ENCODE measurements around the gene MACROH2A1. TPM values are rescaled to one million over a fixed set of nuclear protein-coding genes. Genes with fewer than 3 reads are reported as not detected.
A peak's percentile ranks its signal among the peaks of the same experiment; 100 is the strongest.

The MACROH2A1 gene
- total and polyA plus RNA-seq, 9 of the 15 experiments (the other 6 are each of a cell fraction or from before 2014, with no cell fraction given) = 44.9 to 289 (median 193) TPM

DNA sequence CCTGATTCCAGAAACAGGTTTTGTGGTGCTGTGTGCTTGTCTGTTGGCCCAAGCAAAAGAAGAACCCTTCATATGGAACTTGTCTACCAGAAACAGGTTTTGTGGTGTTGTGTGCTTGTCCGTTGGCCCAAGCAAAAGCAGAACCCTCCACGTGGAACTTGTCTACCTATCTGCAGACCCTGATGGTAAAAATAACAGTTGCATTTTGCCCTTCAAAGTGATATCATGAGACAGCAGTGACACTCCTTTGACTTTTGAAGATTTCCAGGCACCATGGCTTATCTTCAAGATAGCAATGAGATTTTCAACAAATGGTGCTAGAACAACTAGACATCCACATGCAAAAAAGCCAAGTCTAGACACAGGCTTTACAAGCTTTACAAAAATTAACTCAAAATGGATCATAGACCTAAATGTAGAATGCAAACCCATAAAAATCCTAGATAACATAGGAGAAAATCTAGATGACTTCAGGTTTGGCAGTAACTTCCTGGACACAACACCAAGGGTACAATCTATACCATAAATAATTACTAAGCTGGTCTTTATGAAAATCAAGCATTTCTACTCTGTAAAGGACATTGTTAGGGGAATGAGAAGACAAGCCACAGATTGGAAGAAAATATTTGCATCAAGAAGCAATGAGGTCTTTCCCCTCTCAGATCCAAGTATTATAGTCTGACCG lies 16.8 kb downstream of the MACROH2A1 start (continued):
- TF ChIP-seq FUS (optimal IDR thresholded peaks at IDR 0.05; ENCODE audit: low read depth, low read length) (no peak), NCOR1 (IDR thresholded peaks at IDR 0.05) (peak; percentile 82), TCF3 (CRISPR knock-in tag; IDR thresholded peaks at IDR 0.05) (peak; percentile 71), TRIM24 (IDR thresholded peaks at IDR 0.05) (peak; percentile 48 to 53; a peak in 2 of 4 replicates), KDM1A (IDR thresholded peaks at IDR 0.05) (peak; percentile 21 to 56; a peak in 1 of 4 replicates), TEAD4 (IDR thresholded peaks at IDR 0.05; ENCODE audit: low read length) (peak; percentile 88), TEAD4 (CRISPR knock-in tag; IDR thresholded peaks at IDR 0.05; ENCODE audit: borderline replicate concordance) (no peak), DMBX1 (CRISPR knock-in tag; IDR thresholded peaks at IDR 0.05; ENCODE audit: borderline replicate concordance) (peak; percentile 44; the same call in 1 of the 2 replicates), MTA2 (IDR thresholded peaks at IDR 0.05; ENCODE audit: low read depth) (peak; percentile 46; the same call in 1 of the 2 replicates), E2F3 (CRISPR knock-in tag; IDR thresholded peaks at IDR 0.05) (no peak), ARID1B (IDR thresholded peaks at IDR 0.05) (peak; percentile 81), RFX7 (CRISPR knock-in tag; IDR thresholded peaks at IDR 0.05) (no peak), MEIS2 (IDR thresholded peaks at IDR 0.05; ENCODE audit: partially characterized antibody) (peak; percentile 82), GATA2 (CRISPR knock-in tag; IDR thresholded peaks at IDR 0.05) (peak; percentile 14; the same call in 1 of the 2 replicates), MECOM (CRISPR knock-in tag; IDR thresholded peaks at IDR 0.05) (0 out of 2 replicates have a peak, but pooled peaks have one; percentile 50), KLF13 (tag; IDR thresholded peaks at IDR 0.05; ENCODE audit: borderline replicate concordance, low read depth) (no peak), PML (IDR thresholded peaks at IDR 0.05; ENCODE audit: low read length) (peak; percentile 58), HDAC1 (IDR thresholded peaks at IDR 0.05) (peak in 1 of 2 experiments; percentile 23; a peak in 1 of 4 replicates), ELF1 (tag; IDR thresholded peaks at IDR 0.05) (no peak), PHF8 (IDR thresholded peaks at IDR 0.05; ENCODE audit: borderline replicate concordance, low read length) (no peak), FOXM1 (IDR thresholded peaks at IDR 0.05; ENCODE audit: low read depth) (peak; percentile 46; the same call in 1 of the 2 replicates), FOXM1 (CRISPR knock-in tag; IDR thresholded peaks at IDR 0.05; ENCODE audit: low read depth) (no peak), DPF2 (IDR thresholded peaks at IDR 0.05) (peak; percentile 76), EZH2 (IDR thresholded peaks at IDR 0.05; ENCODE audit: borderline replicate concordance, low read depth, low read length) (no peak), XRCC3 (IDR thresholded peaks at IDR 0.05) (no peak)
- TF ChIP-seq, protein P1, sequence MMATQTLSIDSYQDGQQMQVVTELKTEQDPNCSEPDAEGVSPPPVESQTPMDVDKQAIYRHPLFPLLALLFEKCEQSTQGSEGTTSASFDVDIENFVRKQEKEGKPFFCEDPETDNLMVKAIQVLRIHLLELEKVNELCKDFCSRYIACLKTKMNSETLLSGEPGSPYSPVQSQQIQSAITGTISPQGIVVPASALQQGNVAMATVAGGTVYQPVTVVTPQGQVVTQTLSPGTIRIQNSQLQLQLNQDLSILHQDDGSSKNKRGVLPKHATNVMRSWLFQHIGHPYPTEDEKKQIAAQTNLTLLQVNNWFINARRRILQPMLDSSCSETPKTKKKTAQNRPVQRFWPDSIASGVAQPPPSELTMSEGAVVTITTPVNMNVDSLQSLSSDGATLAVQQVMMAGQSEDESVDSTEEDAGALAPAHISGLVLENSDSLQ (IDR thresholded peaks at IDR 0.05) = peak; percentile 43; the same call in 1 of the 2 replicates
- TF ChIP-seq, protein P2, sequence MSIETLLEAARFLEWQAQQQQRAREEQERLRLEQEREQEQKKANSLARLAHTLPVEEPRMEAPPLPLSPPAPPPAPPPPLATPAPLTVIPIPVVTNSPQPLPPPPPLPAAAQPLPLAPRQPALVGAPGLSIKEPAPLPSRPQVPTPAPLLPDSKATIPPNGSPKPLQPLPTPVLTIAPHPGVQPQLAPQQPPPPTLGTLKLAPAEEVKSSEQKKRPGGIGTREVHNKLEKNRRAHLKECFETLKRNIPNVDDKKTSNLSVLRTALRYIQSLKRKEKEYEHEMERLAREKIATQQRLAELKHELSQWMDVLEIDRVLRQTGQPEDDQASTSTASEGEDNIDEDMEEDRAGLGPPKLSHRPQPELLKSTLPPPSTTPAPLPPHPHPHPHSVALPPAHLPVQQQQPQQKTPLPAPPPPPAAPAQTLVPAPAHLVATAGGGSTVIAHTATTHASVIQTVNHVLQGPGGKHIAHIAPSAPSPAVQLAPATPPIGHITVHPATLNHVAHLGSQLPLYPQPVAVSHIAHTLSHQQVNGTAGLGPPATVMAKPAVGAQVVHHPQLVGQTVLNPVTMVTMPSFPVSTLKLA (conservative IDR thresholded peaks at IDR 0.05) = peak; percentile 43 to 75
- TF ChIP-seq, protein P3, sequence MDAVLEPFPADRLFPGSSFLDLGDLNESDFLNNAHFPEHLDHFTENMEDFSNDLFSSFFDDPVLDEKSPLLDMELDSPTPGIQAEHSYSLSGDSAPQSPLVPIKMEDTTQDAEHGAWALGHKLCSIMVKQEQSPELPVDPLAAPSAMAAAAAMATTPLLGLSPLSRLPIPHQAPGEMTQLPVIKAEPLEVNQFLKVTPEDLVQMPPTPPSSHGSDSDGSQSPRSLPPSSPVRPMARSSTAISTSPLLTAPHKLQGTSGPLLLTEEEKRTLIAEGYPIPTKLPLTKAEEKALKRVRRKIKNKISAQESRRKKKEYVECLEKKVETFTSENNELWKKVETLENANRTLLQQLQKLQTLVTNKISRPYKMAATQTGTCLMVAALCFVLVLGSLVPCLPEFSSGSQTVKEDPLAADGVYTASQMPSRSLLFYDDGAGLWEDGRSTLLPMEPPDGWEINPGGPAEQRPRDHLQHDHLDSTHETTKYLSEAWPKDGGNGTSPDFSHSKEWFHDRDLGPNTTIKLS (IDR thresholded peaks at IDR 0.05; ENCODE audit: borderline replicate concordance, low read depth) = peak; percentile 56; the same call in 1 of the 2 replicates

All from K562 (cell line).